HG02885 (cell line): ENCODE data around the gene COA6.
"Not testable (repeated sequence)": the region's sequence is repeated elsewhere in the genome, so short reads cannot be mapped to it uniquely, and the experiment has no call there.

ENCODE experiments used
- ATAC-seq: cut with Tn5 transposase; IDR thresholded peaks from one replicate; pipeline ENCODE4 v1.9.1; 2021; ENCODE audit warnings: mild to moderate bottlenecking; ENCODE audit not compliant: unreplicated experiment, poor library complexity

COA6 gene

GRCh38 chr1:234368320-234369032 lies 4.8 kb upstream of the COA6 start:
- ATAC-seq: no peak

- no peak for ATAC-seq
These were observed 4.2 kb upstream of the COA6 start for GRCh38 chr1:234369033-234369430.

DNA sequence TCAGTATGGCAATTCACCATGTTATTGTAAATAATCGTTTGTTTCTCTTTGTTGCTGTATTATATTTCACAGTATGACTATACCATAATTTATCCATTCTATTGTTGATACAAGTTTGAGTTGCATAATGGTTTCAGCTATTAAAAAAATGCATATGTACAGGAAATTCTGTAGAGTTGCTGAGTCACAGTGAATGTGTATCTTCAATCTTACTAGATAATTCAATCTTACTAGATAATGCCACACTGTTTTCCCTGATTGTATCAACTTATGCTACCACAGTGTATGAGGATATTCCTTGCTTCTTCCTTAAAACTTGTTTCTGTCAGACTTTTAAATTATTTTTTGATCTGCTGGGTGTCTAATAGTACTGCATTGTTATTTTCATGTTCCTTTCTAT lies 3.5 kb upstream of the COA6 start:
- no peak for ATAC-seq

GRCh38 chr1:234371414-234371813 lies 1.8 kb upstream of the COA6 start:
- no peak for ATAC-seq

GRCh38 chr1:234372011-234372757 lies 1.1 kb upstream of the COA6 start:
- no peak for ATAC-seq

GRCh38 chr1:234373959-234374254 lies 651 bp downstream of the COA6 start:
- ATAC-seq: peak; percentile 15

DNA sequence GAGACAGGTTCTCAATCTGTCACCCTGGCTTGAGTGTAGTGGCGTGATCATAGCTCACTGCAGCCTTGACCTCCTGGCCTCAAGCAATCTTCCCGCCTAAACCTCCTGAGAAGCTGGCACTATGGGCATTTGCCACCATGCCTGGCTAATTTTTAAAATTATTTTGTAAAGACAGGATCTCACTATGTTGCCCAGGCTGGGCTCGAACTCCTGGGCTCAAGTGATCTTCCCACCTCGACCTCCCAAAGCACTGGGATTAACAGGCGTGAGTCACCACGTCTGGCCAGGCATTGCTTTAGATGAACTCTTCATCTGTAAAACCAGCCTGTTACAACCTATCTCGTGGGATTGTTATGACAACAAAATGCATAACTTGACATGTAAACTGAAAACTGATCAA lies 2.4 kb downstream of the COA6 start:
- no peak for ATAC-seq

GRCh38 chr1:234379591-234380109 lies 6.4 kb downstream of the COA6 start:
- not testable (repeated sequence) for ATAC-seq

GRCh38 chr1:234381699-234382555 lies 8.7 kb downstream of the COA6 start:
- ATAC-seq: no peak

- ATAC-seq: no peak
These were observed 12.9 kb downstream of the COA6 start for GRCh38 chr1:234386122-234386521.

- no peak for ATAC-seq
These were observed 14.8 kb downstream of the COA6 start for GRCh38 chr1:234388094-234388493.

- ATAC-seq: no peak
These were observed 19.9 kb downstream of the COA6 start for GRCh38 chr1:234393190-234393589.

DNA sequence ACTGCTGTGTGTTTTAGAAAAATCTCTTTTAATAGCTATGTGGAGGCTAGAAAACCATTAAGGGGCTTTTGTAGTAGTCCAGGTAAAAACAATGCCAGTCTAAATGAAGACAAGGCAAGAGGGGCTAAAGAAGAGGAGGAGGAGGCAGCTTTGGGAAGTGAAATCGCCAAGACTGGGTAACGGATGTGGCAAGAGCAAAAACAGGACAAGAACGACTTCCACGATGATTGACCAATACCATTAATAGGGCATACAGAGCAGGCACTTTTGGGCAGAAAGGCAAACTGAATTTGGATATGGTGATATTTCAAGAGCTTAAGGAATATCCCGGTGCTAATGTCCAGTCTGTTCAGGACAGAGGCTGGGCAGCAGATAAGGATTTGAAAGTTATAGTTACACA lies 22.0 kb downstream of the COA6 start:
- ATAC-seq: no peak

GRCh38 chr1:234396092-234396491 lies 22.8 kb downstream of the COA6 start:
- ATAC-seq: no peak

DNA sequence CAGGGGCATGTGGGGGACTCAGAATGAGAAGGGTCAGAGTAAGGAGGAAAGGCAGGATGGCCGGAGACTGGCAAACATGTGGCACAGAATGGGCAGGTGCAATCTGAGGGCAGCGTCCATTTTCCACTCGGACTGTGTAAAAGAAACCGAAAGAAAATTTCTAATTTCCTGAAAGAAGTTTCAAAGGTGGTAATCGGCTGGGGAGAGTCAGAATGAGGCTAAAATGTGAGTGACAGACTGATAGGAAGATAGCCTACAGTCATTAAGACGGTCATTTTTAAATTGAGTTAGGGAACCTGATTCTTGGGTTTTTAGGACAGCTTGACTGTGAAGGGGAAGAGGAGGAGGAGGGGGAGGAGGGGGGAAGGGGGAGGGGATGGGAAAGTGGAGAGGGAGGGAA lies 23.6 kb downstream of the COA6 start:
- no peak for ATAC-seq

DNA sequence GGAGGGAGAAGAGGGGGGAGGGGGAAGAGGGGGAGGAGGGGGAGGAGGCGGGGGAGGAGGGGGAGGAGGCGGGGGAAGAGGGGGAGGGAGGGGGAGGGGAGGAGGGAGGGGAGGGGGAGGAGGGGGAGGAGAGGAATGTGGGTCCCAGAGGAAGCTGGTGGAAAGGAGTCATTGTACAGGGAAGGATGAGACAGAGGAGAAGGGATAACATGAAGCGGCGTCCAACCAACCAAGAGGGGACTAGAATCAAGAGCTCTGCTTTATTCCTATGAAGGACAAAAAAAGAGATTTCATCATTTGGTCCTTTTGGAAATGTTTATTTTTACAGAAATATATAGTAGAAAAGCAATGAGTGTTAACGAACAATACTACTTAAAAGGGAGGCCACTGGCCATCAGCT lies 24.5 kb downstream of the COA6 start:
- ATAC-seq: no peak

- ATAC-seq: peak; percentile 60
These were observed 25.7 kb downstream of the COA6 start for GRCh38 chr1:234398849-234399381.

DNA sequence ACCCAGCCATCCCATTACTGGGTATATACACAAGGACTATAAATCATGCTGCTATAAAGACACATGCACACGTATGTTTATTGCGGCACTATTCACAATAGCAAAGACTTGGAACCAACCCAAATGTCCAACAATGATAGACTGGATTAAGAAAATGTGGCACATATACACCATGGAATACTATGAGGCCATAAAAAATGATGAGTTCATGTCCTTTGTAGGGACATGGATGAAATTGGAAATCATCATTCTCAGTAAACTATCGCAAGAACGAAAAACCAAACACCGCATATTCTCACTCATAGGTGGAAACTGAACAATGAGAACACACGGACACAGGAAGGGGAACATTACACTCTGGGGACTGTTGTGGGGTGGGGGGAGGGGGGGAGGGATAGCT lies 26.3 kb downstream of the COA6 start:
- ATAC-seq: not testable (repeated sequence)

GRCh38 chr1:234400773-234401172 lies 27.5 kb downstream of the COA6 start:
- ATAC-seq: no peak

- no peak for ATAC-seq
These were observed 28.4 kb downstream of the COA6 start for GRCh38 chr1:234401658-234402057.

DNA sequence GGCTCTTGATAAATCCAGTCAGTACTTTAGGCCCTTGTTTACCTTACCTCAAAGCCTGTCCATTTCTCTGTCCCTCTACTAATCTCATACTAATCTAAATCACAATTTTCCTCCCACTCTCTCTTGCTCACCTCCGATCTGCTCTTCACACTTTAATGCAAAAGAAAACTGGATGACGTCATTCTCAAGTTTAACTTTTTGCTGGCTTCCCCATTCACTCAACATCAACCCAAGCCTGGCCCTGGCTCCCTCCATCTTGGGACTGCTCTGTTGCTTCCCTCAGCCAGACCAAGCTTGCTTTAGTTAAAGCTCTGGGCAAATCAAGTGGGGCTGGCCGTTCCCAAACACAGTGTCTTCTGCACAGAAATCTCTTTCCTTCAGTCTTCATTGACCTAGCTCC lies 29.7 kb downstream of the COA6 start:
- no peak for ATAC-seq
